NCI-H460 (cell line): ENCODE data around the gene COG8. TPM values are rescaled to one million over a fixed set of nuclear protein-coding genes. Genes with fewer than 3 reads are reported as not detected.
A peak's percentile ranks its signal among the peaks of the same experiment; 100 is the strongest.
"Not testable (repeated sequence)": the region's sequence is repeated elsewhere in the genome, so short reads cannot be mapped to it uniquely, and the experiment has no call there.

Experiments used
- DNase-seq: peaks from one replicate; pipeline ENCODE4 v3.0.0-alpha.2; 2016; ENCODE audit warnings: low read depth; ENCODE audit errors: extremely low read depth
- total RNA-seq: library from RNA; depleted of rRNA; stranded (reverse); fragments of >200 nt; shearing (Covaris generic); gene quantifications from 2 replicates; pipeline ENCODE4 v1.2.3, GENCODE V29; 2014; rRNA removed

Gene COG8
- total RNA-seq, 1 experiment from 2014 or later = 30.4 TPM

GRCh38 chr16:69294051-69294450 lies 45.3 kb downstream of the COG8 start:
- DNase-seq = no peak

- no peak for DNase-seq
Measured at GRCh38 chr16:69293401-69293800, 46.0 kb downstream of the COG8 start.

DNA sequence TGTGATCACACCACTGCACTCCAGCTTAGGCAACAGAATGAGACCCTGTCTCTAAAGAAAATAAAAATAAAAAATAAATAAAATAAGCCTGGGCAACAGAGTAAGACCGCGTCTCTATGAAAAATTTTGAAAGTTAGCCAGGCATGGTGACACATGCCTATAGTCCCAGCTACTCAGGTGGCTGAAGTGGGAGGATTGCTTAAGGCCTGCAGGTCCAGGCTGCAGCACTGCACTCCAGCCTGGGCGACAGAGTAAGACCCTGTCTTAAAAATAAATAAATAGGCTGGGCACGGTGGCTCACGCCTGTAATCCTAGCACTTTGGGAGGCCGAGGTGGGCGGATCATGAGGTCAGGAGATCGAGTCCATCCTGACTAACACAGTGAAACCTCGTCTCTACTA lies 47.7 kb downstream of the COG8 start:
- DNase-seq = not testable (repeated sequence)

- peak; percentile 41 for DNase-seq
Measured at GRCh38 chr16:69286941-69287713, 52.2 kb downstream of the COG8 start.

DNA sequence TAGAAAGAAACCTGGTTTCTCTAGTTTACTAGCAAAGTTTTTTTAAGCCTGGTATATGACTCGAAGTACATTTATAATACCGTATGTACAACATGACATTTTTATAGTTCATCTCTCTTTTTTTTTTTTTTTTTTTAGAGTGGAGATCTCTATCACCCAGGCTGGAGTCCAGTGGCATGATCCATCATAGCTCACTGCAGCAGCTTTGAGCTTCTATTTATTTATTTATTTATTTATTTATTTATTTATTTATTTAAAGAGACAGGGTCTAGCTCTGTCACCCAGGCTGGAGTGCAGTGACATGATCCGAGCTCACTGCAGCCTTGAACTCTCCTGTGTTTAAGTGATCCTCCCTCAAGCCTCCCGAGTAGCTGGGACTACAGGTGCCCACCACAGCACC lies 54.1 kb downstream of the COG8 start:
- DNase-seq = no peak

GRCh38 chr16:69283851-69284250 lies 55.5 kb downstream of the COG8 start:
- no peak for DNase-seq

DNA sequence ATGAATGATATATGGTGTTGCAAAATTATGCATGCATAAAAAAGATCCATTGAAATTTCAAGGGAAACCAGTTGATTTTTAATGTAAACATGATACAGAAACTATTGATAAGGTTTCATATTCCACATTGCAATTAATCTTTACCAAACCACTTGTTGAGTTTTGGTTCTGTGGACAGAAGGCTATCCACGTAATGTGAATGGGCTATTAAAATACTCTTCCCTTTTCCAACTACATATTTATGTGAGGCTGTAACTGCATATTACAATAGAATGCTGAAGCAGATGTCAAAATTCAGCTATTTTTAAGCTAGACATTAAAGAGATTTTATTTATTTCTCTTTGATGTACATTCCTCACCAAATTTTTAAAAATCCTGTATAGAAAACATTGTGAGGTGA lies 62.0 kb downstream of the COG8 start:
- DNase-seq = no peak

Other genes with a start within 250 kb of the COG8 start
- gene HAS3, start 233.9 kb downstream of the COG8 start, total RNA-seq = not detected in 2 replicates
- 47.6 and 53.4 TPM in 2 replicates for gene CHTF8, start 207.0 kb downstream of the COG8 start, total RNA-seq
- gene UTP4, start 206.9 kb downstream of the COG8 start, total RNA-seq = 18.4 and 21.4 TPM in 2 replicates
- gene SNTB2, start 152.4 kb downstream of the COG8 start, total RNA-seq = 9.6 and 12.0 TPM in 2 replicates
- 28.4 and 31.0 TPM in 2 replicates for gene VPS4A, start 28.2 kb downstream of the COG8 start, total RNA-seq
- 10.1 and 13.5 TPM in 2 replicates for gene PDF, start 9.0 kb downstream of the COG8 start, total RNA-seq
- 27.1 and 32.6 TPM in 2 replicates for gene NIP7, start 208 bp upstream of the COG8 start, total RNA-seq
- 0.82 TPM in 1 of 2 replicates, not detected in the other for gene TMED6, start 12.2 kb upstream of the COG8 start, total RNA-seq
- gene TERF2, start 46.4 kb upstream of the COG8 start, total RNA-seq = 10.4 and 11.1 TPM in 2 replicates
- 79.3 and 107 TPM in 2 replicates for gene CYB5B, start 85.1 kb upstream of the COG8 start, total RNA-seq
- 6.0 and 7.1 TPM in 2 replicates for gene NFAT5, start 226.4 kb upstream of the COG8 start, total RNA-seq